ENCODE results near the gene SPTAN1.

The SPTAN1 gene

DNA sequence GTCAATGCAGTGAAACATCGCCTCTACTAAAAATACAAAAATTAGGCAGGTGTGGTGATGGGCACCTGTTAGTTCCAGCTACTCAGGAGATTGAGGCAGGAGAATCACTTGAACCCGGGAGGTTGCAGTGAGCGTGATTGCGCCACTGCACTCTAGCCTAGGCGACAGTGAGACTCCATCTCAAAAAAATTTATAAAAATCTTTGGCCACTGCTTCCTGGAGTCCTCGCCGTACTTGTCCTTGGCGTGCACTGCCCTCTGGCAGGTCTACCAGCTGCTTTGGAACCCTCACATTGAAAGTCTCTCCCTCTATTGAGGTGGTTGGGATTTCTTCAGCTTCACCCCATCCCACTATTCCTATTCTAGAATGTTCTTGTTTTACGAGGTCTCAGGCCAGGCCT is 79.2 kb downstream of the SPTAN1 start:
- DNase-seq (ENCODE audit: extremely low read depth in 1 of 2, low read depth in 1 of 2): no peak

DNA sequence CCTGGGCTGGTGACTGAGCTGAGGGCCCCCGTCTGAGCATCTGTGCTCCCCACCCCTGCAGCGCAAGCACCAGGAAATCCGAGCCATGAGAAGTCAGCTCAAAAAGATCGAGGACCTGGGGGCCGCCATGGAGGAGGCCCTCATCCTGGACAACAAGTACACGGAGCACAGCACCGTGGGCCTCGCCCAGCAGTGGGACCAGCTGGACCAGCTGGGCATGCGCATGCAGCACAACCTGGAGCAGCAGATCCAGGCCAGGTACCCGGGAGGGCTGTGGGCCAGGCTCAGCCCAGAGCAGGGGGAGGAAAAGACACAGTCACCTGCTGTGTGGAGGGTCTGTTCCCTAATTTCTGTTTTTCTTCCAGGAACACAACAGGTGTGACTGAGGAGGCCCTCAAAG is 79.7 kb downstream of the SPTAN1 start:
- no peak for DNase-seq (ENCODE audit: extremely low read depth in 1 of 2, low read depth in 1 of 2)

DNA sequence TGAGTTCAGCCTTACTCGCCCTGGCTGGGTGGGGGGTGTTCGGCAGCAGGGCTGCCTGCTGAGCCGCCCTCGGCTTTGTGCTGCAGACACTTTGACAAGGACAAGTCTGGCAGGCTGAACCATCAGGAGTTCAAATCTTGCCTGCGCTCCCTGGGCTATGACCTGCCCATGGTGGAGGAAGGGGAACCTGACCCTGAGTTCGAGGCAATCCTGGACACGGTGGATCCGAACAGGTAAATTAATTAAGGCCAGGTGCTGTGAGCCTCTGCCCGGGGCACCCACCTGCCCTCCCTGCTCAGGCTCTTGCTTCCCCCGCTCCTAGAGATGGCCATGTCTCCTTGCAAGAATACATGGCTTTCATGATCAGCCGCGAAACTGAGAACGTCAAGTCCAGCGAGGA is 80.1 kb downstream of the SPTAN1 start:
- no peak for DNase-seq (ENCODE audit: extremely low read depth in 1 of 2, low read depth in 1 of 2)

DNA sequence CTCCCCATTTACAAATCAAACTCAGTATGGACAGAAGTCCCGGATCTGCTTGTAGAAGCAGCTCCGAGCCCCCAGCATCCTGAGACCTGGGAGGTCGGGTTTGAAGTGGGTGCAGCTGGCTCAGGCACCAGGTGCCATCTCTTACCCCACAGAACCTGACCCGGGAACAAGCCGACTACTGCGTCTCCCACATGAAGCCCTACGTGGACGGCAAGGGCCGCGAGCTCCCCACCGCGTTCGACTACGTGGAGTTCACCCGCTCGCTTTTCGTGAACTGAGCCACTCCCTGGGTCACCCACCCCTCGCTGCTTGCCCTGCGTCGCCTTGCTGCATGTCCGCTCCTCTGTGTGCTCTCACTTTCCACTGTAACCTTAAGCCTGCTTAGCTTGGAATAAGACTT is 80.7 kb downstream of the SPTAN1 start:
- DNase-seq (ENCODE audit: extremely low read depth in 1 of 2, low read depth in 1 of 2): no peak

DNA sequence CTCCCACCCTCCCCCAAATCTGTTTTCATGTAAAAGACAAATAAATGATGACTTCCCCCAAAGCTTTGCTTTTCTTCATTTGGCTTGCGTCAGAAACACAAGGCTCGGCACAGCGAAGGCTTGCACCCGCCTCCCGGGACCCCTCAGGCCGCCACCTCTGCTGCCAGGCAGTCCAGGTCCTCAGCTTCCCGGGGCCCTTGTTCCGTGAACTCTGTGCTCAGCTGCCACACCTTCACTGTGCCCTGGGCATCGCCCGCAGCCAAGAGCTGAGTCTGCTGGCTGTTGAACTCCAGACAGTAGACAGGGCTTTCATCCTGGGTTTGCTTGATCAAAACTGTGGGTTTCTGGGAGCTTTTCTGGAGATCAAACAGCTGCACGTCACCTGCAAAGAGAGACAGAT is 81.2 kb downstream of the SPTAN1 start:
- DNase-seq (ENCODE audit: extremely low read depth in 1 of 2, low read depth in 1 of 2): no peak

- DNase-seq (ENCODE audit: extremely low read depth in 1 of 2, low read depth in 1 of 2): no peak
These were observed 81.7 kb downstream of the SPTAN1 start for GRCh38 chr9:128634111-128634510.

DNA sequence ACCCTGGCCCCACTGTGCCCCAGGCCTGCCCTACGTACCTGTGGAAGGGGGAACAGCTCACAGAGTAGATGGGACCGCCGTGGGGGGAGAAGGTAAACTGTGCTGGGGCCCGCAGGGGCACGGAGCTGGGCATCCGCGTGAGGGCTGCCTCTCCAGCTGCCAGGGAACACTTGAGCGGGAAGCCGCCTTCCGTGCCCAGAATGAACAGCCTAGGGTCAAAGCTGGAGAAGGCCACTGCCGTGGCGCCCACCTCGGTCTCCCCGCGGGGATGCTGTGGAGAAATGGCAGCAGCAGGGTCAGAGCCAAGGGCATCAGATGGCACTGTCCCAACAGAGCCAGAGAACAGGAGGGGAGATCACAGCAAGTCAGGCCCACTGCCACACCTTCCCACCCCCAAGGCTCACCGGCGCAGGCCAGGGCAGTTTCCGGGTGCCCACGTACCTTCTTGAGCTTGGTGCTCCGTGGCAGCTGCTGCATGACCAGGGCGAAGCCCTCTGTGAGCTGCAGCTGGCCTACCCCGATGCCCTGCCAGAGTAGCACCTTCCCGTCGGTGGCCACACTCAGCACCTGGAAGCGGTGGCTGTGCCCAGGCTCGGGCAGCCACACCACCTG is 82.4 kb downstream of the SPTAN1 start:
- no peak for DNase-seq (ENCODE audit: extremely low read depth in 1 of 2, low read depth in 1 of 2)

DNA sequence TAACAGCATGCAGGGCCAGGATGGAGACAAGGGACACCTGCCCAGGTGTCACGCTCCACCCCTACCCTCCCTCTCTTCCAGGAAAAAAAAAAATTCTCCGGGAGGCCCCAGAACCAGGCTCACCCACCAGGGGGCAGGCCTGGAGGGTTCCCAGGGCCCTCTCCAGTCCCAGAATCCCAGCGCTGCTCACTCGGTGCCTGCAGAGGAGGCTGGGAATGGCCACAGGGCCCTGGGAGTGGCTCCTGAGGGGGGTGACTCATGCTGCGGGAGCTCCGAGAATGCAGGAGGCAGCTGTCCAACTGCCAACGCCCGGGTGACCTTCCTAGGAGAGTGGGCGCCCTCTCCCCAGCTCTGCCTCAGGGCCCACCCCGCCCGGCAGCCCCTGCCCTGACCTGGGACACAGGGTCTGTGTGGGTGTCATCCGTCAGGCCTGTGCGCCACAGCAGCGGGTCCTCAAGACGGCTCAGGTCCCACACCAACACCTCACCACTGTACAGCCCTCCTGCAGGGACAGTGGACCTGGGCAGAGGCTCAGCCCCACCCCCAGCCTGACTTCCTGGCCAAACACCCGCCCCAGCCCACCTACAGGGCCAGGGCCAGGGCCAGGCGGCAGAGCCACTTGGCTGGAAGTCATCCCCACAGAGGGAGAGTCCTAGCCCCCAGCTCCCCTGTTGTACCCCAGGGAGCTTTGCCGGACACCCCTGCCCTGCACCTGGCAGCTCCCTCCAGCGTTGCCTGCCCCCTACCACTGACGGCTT is 83.1 kb downstream of the SPTAN1 start:
- DNase-seq (ENCODE audit: extremely low read depth in 1 of 2, low read depth in 1 of 2): no peak

DNA sequence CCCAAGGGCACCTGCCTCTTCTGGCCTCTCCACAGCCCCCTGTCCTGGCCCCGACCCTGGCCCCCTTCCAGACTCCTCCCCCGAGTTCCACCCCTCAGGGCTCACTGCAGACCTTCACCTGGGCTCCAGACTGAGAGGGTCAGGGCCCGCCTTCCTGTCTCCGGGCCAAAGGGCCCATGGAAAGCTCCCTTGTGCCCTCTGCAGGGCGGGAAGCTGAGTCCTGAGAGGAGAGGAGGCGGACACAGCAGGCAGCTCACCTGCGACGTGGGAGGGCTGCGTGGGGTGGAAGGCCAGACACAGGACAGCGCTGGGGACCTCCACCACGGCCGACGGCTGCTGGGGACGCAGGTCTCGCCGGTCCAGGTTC is 83.6 kb downstream of the SPTAN1 start:
- no peak for DNase-seq (ENCODE audit: extremely low read depth in 1 of 2, low read depth in 1 of 2)

GRCh38 chr9:128636556-128637530 is 84.5 kb downstream of the SPTAN1 start:
- DNase-seq (ENCODE audit: extremely low read depth in 1 of 2, low read depth in 1 of 2): no peak

DNA sequence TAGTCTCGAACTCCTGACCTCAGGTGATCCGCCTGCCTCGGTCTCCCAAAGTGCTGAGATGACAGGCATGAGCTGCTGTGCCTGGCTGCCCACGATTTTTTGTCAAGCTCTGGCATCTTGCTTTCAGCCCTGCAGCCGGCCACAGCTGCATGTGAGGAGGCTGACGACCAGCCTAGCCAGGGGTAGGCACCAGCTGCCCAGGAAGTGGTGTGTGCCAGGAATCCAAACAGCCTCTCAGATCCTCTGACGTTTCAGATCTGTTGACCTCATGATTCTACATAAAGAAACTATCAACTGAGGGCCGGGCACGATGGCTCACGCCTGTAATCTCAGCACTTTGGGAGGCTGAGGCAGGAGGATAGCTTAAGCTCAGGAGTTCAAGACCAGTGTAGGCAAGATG is 85.3 kb downstream of the SPTAN1 start:
- DNase-seq (ENCODE audit: extremely low read depth in 1 of 2, low read depth in 1 of 2): no peak

GRCh38 chr9:128638580-128638979 is 86.2 kb downstream of the SPTAN1 start:
- no peak for DNase-seq (ENCODE audit: extremely low read depth in 1 of 2, low read depth in 1 of 2)

- no peak for DNase-seq (ENCODE audit: extremely low read depth in 1 of 2, low read depth in 1 of 2)
These were observed 88.2 kb downstream of the SPTAN1 start for GRCh38 chr9:128640603-128641002.

GRCh38 chr9:128642675-128643245 is 90.4 kb downstream of the SPTAN1 start:
- DNase-seq (ENCODE audit: extremely low read depth in 1 of 2, low read depth in 1 of 2): no peak

GRCh38 chr9:128643519-128644300 is 91.3 kb downstream of the SPTAN1 start:
- no peak for DNase-seq (ENCODE audit: extremely low read depth in 1 of 2, low read depth in 1 of 2)

- peak; percentile 34 to 60 for DNase-seq (ENCODE audit: extremely low read depth in 1 of 2, low read depth in 1 of 2)
These were observed 95.8 kb downstream of the SPTAN1 start for GRCh38 chr9:128648206-128648605.

DNA sequence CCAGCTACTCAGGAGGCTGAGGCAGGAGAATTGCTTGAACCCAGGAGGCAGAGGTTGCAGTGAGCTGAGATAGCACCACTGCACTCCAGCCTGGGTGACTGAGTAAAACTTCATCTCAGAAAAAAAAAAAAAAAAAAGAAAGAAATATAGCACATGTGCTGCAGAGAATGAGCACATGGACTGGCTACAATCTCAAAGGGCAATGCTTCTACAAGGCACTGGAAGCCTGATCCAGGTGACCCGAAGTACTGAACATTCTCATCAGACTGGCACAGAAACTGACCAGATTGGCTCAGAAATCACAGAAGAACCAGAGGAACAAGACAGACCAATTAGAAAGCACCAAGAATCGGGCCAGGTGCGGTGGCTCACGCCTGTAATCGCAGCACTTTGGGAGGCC is 99.4 kb downstream of the SPTAN1 start:
- no peak for DNase-seq (ENCODE audit: extremely low read depth in 1 of 2, low read depth in 1 of 2)

- no peak for DNase-seq (ENCODE audit: extremely low read depth in 1 of 2, low read depth in 1 of 2)
These were observed 101.5 kb downstream of the SPTAN1 start for GRCh38 chr9:128653908-128654307.

DNA sequence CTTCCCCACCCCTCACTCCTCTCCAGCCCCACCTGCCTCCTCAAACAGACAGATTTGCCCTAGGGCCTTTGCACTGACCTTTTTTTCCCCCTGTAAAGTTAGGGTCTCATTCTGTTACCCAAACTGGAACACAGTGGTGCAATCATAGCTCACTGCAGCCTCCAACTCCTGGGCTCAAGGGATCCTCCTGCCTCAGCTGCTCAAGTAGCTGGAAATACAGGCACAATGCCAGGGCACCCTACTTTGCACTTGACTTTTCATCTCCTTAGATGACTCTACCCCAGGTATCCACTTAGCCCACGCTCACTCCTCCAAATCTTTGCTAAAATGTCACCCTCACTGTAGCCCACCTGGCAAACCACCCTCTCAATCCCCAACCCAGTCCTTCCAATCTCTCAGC is 102.1 kb downstream of the SPTAN1 start:
- DNase-seq (ENCODE audit: extremely low read depth in 1 of 2, low read depth in 1 of 2): no peak
